Measurements from ENCODE around the gene SMOC2.

The SMOC2 gene

GRCh38 chr6:168442646-168443045, 1.7 kb downstream of the SMOC2 start:
- H3K4me3 ChIP-seq (ENCODE audit: low read depth, low read length), result no peak overlapping the region
- TF ChIP-seq CTCF (IDR thresholded peaks at IDR 0.05; ENCODE audit: low read depth, low read length), result no peak

- no peak overlapping the region for H3K4me3 ChIP-seq (ENCODE audit: low read depth, low read length)
- TF ChIP-seq CTCF (IDR thresholded peaks at IDR 0.05; ENCODE audit: low read depth, low read length), result no peak
Measured at GRCh38 chr6:168447282-168447681, 6.3 kb downstream of the SMOC2 start.

GRCh38 chr6:168447700-168448099, 6.7 kb downstream of the SMOC2 start:
- H3K4me3 ChIP-seq (ENCODE audit: low read depth, low read length), result no peak overlapping the region
- no peak for TF ChIP-seq CTCF (IDR thresholded peaks at IDR 0.05; ENCODE audit: low read depth, low read length)

GRCh38 chr6:168448243-168448855, 7.4 kb downstream of the SMOC2 start:
- TF ChIP-seq CTCF (IDR thresholded peaks at IDR 0.05; ENCODE audit: low read depth, low read length), result no peak
- H3K4me3 ChIP-seq (ENCODE audit: low read depth, low read length), result no peak overlapping the region

GRCh38 chr6:168450917-168451316, 9.9 kb downstream of the SMOC2 start:
- H3K4me3 ChIP-seq (ENCODE audit: low read depth, low read length), result no peak overlapping the region
- TF ChIP-seq CTCF (IDR thresholded peaks at IDR 0.05; ENCODE audit: low read depth, low read length), result no peak

GRCh38 chr6:168451805-168452517, 11.0 kb downstream of the SMOC2 start:
- no peak for TF ChIP-seq CTCF (IDR thresholded peaks at IDR 0.05; ENCODE audit: low read depth, low read length)
- H3K4me3 ChIP-seq (ENCODE audit: low read depth, low read length), result no peak overlapping the region

GRCh38 chr6:168452685-168453377, 11.8 kb downstream of the SMOC2 start:
- no peak for TF ChIP-seq CTCF (IDR thresholded peaks at IDR 0.05; ENCODE audit: low read depth, low read length)
- H3K4me3 ChIP-seq (ENCODE audit: low read depth, low read length), result no peak overlapping the region

Data from WI38 (cell line).